Uterus (tissue), 4 donors: ENCODE results near the gene MST1R. TPM values are rescaled to one million over a fixed set of nuclear protein-coding genes. Genes with fewer than 3 reads are reported as not detected.

Experiments used
- DNase-seq, 2 donors: peaks; one replicate each; pipeline ENCODE4 v3.0.0-alpha.2; 2019 to 2020
- H3K27ac ChIP-seq, 2 donors: fragments of 200-600 bp; sonication (generic); 1 replicate in 1 of 2; 2 replicates in 1 of 2; pipeline ENCODE4 v1.5.1; 2016 to 2018
- H3K27me3 ChIP-seq, 2 donors: fragments of 200-600 bp; sonication (generic); one replicate each; pipeline ENCODE4 v1.5.1; 2018 to 2019; ENCODE audit warnings: control low read depth in 1 of 2
- H3K36me3 ChIP-seq, 2 donors: fragments of 200-600 bp; sonication (generic); one replicate each; pipeline ENCODE4 v1.5.1; 2019; ENCODE audit warnings: control low read depth in 1 of 2
- H3K4me1 ChIP-seq, 2 donors: fragments of 200-600 bp; sonication (generic); one replicate each; pipeline ENCODE4 v1.5.1; 2018 to 2019; ENCODE audit warnings: control low read depth in 1 of 2
- H3K4me3 ChIP-seq, 2 donors: fragments of 200-600 bp; sonication (generic); 1 replicate in 1 of 2; 2 replicates in 1 of 2; pipeline ENCODE4 v1.5.1; 2018 to 2019; ENCODE audit warnings: mild to moderate bottlenecking in 1 of 2
- H3K9me3 ChIP-seq, 2 donors: fragments of 200-600 bp; sonication (generic); one replicate each; pipeline ENCODE4 v1.5.1; 2019; ENCODE audit warnings: control low read depth in 1 of 2
- CTCF ChIP-seq, 4 experiments: fragments of 200-600 bp in 2 of 4; fragments of 450-650 bp in 2 of 4; sonication (generic) in 2 of 4; IDR thresholded peaks; one replicate each; pipeline ENCODE4 v1.5.1; 2016 to 2019; ENCODE audit warnings: antibody characterized with exemption in 4 of 4, mild to moderate bottlenecking in 2 of 4, moderate library complexity in 1 of 4
- POLR2A ChIP-seq, 2 donors: fragments of 450-650 bp; IDR thresholded peaks; one replicate each; pipeline ENCODE4 v1.6.1; 2016; ENCODE audit warnings: antibody characterized with exemption in 2 of 2, mild to moderate bottlenecking in 1 of 2, moderate library complexity in 1 of 2
- intact Hi-C: fragments of 100-400 bp; cut with DNase I; formaldehyde crosslinking; loops from one replicate; pipeline ENCODE4 v1.15.1; 2023; ENCODE audit warnings: low total_unique reads
- total RNA-seq, 4 donors: library from RNA; depleted of rRNA in 3 of 4; stranded (reverse); fragments of >200 nt in 3 of 4; gene quantifications; one replicate each; pipeline versions ENCODE4 v1.1.0 to v1.2.4, GENCODE V29; 2014 to 2023
- donor health status: DM: yes; HTN: yes; CAD: no.

The MST1R gene
- total RNA-seq, 4 donors from 2014 or later, result under 0.01 to 4.9 (median 1.5) TPM

- intact Hi-C loops, result no loop called here
- Histone ChIP-seq H3K36me3 (no peaks in the 10 kb centered on the region), H3K9me3 (no peaks in the 10 kb centered on the region), H3K4me3 (no peak overlapping the region), H3K27ac (no peak overlapping the region), H3K27me3 (no peaks in the 10 kb centered on the region), H3K4me1 (no peaks in the 10 kb centered on the region)
- no peak for TF ChIP-seq POLR2A (IDR thresholded peaks at IDR 0.05)
- no peak for TF ChIP-seq CTCF (IDR thresholded peaks at IDR 0.05)
- no peak for DNase-seq
These were observed 4.7 kb downstream of the MST1R start for GRCh38 chr3:49898991-49899390.

GRCh38 chr3:49896345-49896744 is 7.3 kb downstream of the MST1R start:
- Histone ChIP-seq H3K9me3 (no peaks in the 10 kb centered on the region), H3K36me3 (no peaks in the 10 kb centered on the region), H3K27ac (no peak overlapping the region), H3K4me3 (no peak overlapping the region), H3K27me3 (no peaks in the 10 kb centered on the region), H3K4me1 (no peaks in the 10 kb centered on the region)
- intact Hi-C loops, result no loop called here
- DNase-seq, result no peak
- TF ChIP-seq POLR2A (IDR thresholded peaks at IDR 0.05), result no peak
- TF ChIP-seq CTCF (IDR thresholded peaks at IDR 0.05), result no peak

GRCh38 chr3:49895791-49896190 is 7.9 kb downstream of the MST1R start:
- no peaks in the 10 kb centered on the region for H3K27me3 ChIP-seq
- intact Hi-C loops, result no loop called here
- H3K36me3 ChIP-seq, result no peaks in the 10 kb centered on the region
- DNase-seq, result no peak
- H3K4me3 ChIP-seq, result no peak overlapping the region
- H3K27ac ChIP-seq, result no peak overlapping the region
- no peaks in the 10 kb centered on the region for H3K9me3 ChIP-seq
- TF ChIP-seq POLR2A (IDR thresholded peaks at IDR 0.05) (no peak), CTCF (IDR thresholded peaks at IDR 0.05) (no peak)
- H3K4me1 ChIP-seq, result no peaks in the 10 kb centered on the region

- H3K27me3 ChIP-seq, result no peaks in the 10 kb centered on the region
- no peak overlapping the region for H3K27ac ChIP-seq
- H3K36me3 ChIP-seq, result no peaks in the 10 kb centered on the region
- H3K4me3 ChIP-seq, result no peak overlapping the region
- TF ChIP-seq POLR2A (IDR thresholded peaks at IDR 0.05), result no peak
- TF ChIP-seq CTCF (IDR thresholded peaks at IDR 0.05), result no peak
- intact Hi-C loops, result no loop called here
- no peak for DNase-seq
- no peaks in the 10 kb centered on the region for H3K4me1 ChIP-seq
- H3K9me3 ChIP-seq, result no peaks in the 10 kb centered on the region
These were observed 14.4 kb downstream of the MST1R start for GRCh38 chr3:49889296-49889695.

GRCh38 chr3:49886922-49887265 is 16.8 kb downstream of the MST1R start:
- DNase-seq, result no peak
- no peaks in the 10 kb centered on the region for H3K9me3 ChIP-seq
- no peaks in the 10 kb centered on the region for H3K36me3 ChIP-seq
- intact Hi-C loops, result no loop called here
- H3K27ac ChIP-seq, result no peak overlapping the region
- TF ChIP-seq CTCF (IDR thresholded peaks at IDR 0.05), result no peak
- no peak for TF ChIP-seq POLR2A (IDR thresholded peaks at IDR 0.05)
- no peaks in the 10 kb centered on the region for H3K27me3 ChIP-seq
- no peak overlapping the region for H3K4me3 ChIP-seq
- H3K4me1 ChIP-seq, result no peaks in the 10 kb centered on the region
